IMR-90 (cell line): Measurements from ENCODE around the gene SNRNP70. TPM values are rescaled to one million over a fixed set of nuclear protein-coding genes. Genes with fewer than 3 reads are reported as not detected.

Experiments
- ATAC-seq: fragments of 200-7000 bp; cut with Tn5 transposase; 2 replicates; pipeline ENCODE4 v1.9.1; 2020; ENCODE audit warnings: low read depth, mild to moderate bottlenecking, moderate library complexity
- BruUV-seq: library from RNA; stranded (reverse); fragments of 400-500 nt; replicated peaks from 2 replicates; lab custom pipeline; 2021; lab: Mats Ljungman, UMichigan
- CTCF ChIA-PET: fragments of 300-600 bp; formaldehyde crosslinking; extraction: SDS; loops from one replicate; lab custom pipeline; 2021; ENCODE audit warnings: antibody characterized with exemption; lab: Yijun Ruan, JAX
- POLR2A ChIA-PET: fragments of 300-600 bp; sonication (Branson Sonifier 250); formaldehyde crosslinking; loops from one replicate; lab custom pipeline; 2022; ENCODE audit warnings: antibody characterized with exemption; ENCODE audit not compliant: unreplicated experiment; lab: Charles Lee
- DNase-seq: peaks from one replicate; pipeline ENCODE4 v3.0.0; 2013
- H2AFZ ChIP-seq: replicated peaks from 2 replicates; pipeline ENCODE3; 2013; ENCODE audit warnings: low read length, mild to moderate bottlenecking; ENCODE audit not compliant: poor library complexity
- H2AK5ac ChIP-seq: 2 replicates; pipeline ENCODE4 v1.6.1; 2013; ENCODE audit warnings: low read depth, low read length, inconsistent platforms
- H2AK9ac ChIP-seq: replicated peaks from 2 replicates; pipeline ENCODE3; 2013; ENCODE audit warnings: mild to moderate bottlenecking, low read depth, low read length, moderate library complexity; ENCODE audit not compliant: poor library complexity
- H2BK120ac ChIP-seq: 2 replicates; pipeline ENCODE4 v1.6.1; 2013; ENCODE audit warnings: low read depth, low read length, inconsistent platforms
- H2BK15ac ChIP-seq: 3 replicates; pipeline ENCODE4 v1.6.1; 2013; ENCODE audit warnings: low read depth, low read length, inconsistent platforms
- H2BK20ac ChIP-seq: 2 replicates; pipeline ENCODE4 v1.6.1; 2013; ENCODE audit warnings: low read depth, mild to moderate bottlenecking, inconsistent platforms, low read length, moderate library complexity
- H2BK5ac ChIP-seq: 2 replicates; pipeline ENCODE4 v1.6.1; 2013; ENCODE audit warnings: mild to moderate bottlenecking, low read depth, low read length, inconsistent platforms; ENCODE audit not compliant: poor library complexity, severe bottlenecking
- H3K14ac ChIP-seq: replicated peaks from 2 replicates; pipeline ENCODE4 v1.6.1; 2013; ENCODE audit warnings: low read depth, low read length, inconsistent platforms
- H3K18ac ChIP-seq: 2 replicates; pipeline ENCODE4 v1.6.1; 2013; ENCODE audit warnings: low read depth, low read length, control low read depth
- H3K23ac ChIP-seq: 2 replicates; pipeline ENCODE4 v1.6.1; 2013; ENCODE audit warnings: low read depth, low read length, inconsistent platforms
- H3K27ac ChIP-seq: 2 replicates; pipeline ENCODE4 v1.5.1; 2013; ENCODE audit warnings: mild to moderate bottlenecking, control low read depth, low read length; ENCODE audit not compliant: insufficient read depth
- H3K27me3 ChIP-seq: 2 replicates; pipeline ENCODE4 v1.6.1; 2013; ENCODE audit warnings: low read length; ENCODE audit not compliant: control insufficient read depth, insufficient read depth
- H3K36me3 ChIP-seq: 2 replicates; pipeline ENCODE4 v1.6.1; 2013; ENCODE audit warnings: low read length, mixed read lengths; ENCODE audit not compliant: control insufficient read depth, insufficient read depth
- H3K4ac ChIP-seq: 2 replicates; pipeline ENCODE4 v1.6.1; 2013; ENCODE audit warnings: low read depth, low read length, inconsistent platforms
- H3K4me1 ChIP-seq: 2 replicates; pipeline ENCODE4 v1.6.1; 2013; ENCODE audit warnings: low read length, mixed read lengths; ENCODE audit not compliant: control insufficient read depth, insufficient read depth
- H3K4me2 ChIP-seq: 2 replicates; pipeline ENCODE4 v1.6.1; 2013; ENCODE audit warnings: low read depth, mild to moderate bottlenecking, control low read depth, low read length, moderate library complexity
- H3K4me3 ChIP-seq: 2 replicates; pipeline ENCODE4 v1.5.1; 2013; ENCODE audit warnings: low read depth, mild to moderate bottlenecking, control low read depth, low read length, moderate library complexity; ENCODE audit not compliant: insufficient read depth
- H3K56ac ChIP-seq: 2 replicates; pipeline ENCODE4 v1.6.1; 2013; ENCODE audit warnings: low read length, inconsistent platforms; ENCODE audit not compliant: insufficient read depth; ENCODE audit errors: extremely low read depth
- H3K79me1 ChIP-seq, 2 experiments: 2 replicates each; pipeline ENCODE4 v1.6.1; 2013; ENCODE audit warnings: low read length in 2 of 2, inconsistent platforms in 1 of 2, low read depth in 1 of 2
- H3K9ac ChIP-seq: 2 replicates; pipeline ENCODE4 v1.6.1; 2013; ENCODE audit warnings: low read depth, low read length, control low read depth
- H3K9me1 ChIP-seq: 2 replicates; pipeline ENCODE4 v1.6.1; 2013; ENCODE audit warnings: low read length, inconsistent platforms; ENCODE audit not compliant: insufficient read depth
- H3K9me3 ChIP-seq: 2 replicates; pipeline ENCODE4 v1.6.1; 2013; ENCODE audit warnings: low read length; ENCODE audit not compliant: control insufficient read depth, insufficient read depth
- H4K20me1 ChIP-seq: 2 replicates; pipeline ENCODE4 v1.6.1; 2013; ENCODE audit warnings: low read length, inconsistent platforms; ENCODE audit not compliant: insufficient read depth
- H4K5ac ChIP-seq: 2 replicates; pipeline ENCODE4 v1.6.1; 2013; ENCODE audit warnings: mild to moderate bottlenecking, low read depth, low read length, control low read depth
- H4K8ac ChIP-seq, 2 experiments: 2 replicates each; pipeline ENCODE4 v1.6.1; 2013; ENCODE audit warnings: low read depth in 2 of 2, low read length in 2 of 2, control low read depth in 1 of 2, inconsistent platforms in 1 of 2
- H4K91ac ChIP-seq: 2 replicates; pipeline ENCODE4 v1.6.1; 2013; ENCODE audit warnings: low read depth, low read length, inconsistent platforms; ENCODE audit not compliant: insufficient read depth
- BHLHE40 ChIP-seq: fragments of 150-350 bp; IDR thresholded peaks from 2 replicates; pipeline ENCODE4 v1.6.1; 2016; ENCODE audit warnings: mild to moderate bottlenecking, low read depth, low read length
- ELK1 ChIP-seq: fragments of 150-350 bp; IDR thresholded peaks from 2 replicates; pipeline ENCODE4 v1.6.1; 2016; ENCODE audit warnings: low read depth, mild to moderate bottlenecking, low read length, moderate library complexity, borderline replicate concordance
- FOS ChIP-seq: fragments of 150-350 bp; IDR thresholded peaks from 2 replicates; pipeline ENCODE4 v1.6.1; 2016; ENCODE audit warnings: low read depth, low read length
- MXI1 ChIP-seq: IDR thresholded peaks from 2 replicates; pipeline ENCODE4 v1.6.1; 2012; ENCODE audit warnings: low read depth, mild to moderate bottlenecking, low read length, moderate library complexity, borderline replicate concordance
- NFE2L2 ChIP-seq: fragments of 150-350 bp; IDR thresholded peaks from 2 replicates; pipeline ENCODE4 v1.6.1; 2016; ENCODE audit warnings: low read depth, mild to moderate bottlenecking, low read length
- RCOR1 ChIP-seq: IDR thresholded peaks from 2 replicates; pipeline ENCODE4 v1.6.1; 2012; ENCODE audit warnings: mild to moderate bottlenecking, low read length, improper control_type of control experiment; ENCODE audit not compliant: insufficient replicate concordance
- RFX5 ChIP-seq: IDR thresholded peaks from 2 replicates; pipeline ENCODE4 v1.8.0; 2012; ENCODE audit warnings: low read depth, mild to moderate bottlenecking, low read length, moderate library complexity
- SMC3 ChIP-seq: fragments of 150-350 bp; IDR thresholded peaks from 2 replicates; pipeline ENCODE4 v1.6.1; 2016; ENCODE audit warnings: low read depth, mild to moderate bottlenecking, antibody characterized with exemption, low read length, moderate library complexity
- WGBS, 2 experiments: methylation state at CpG; one replicate each; pipeline versions ENCODE4 v1.1.5 to v1.1.7; 2013; ENCODE audit warnings: missing lambda C conversion rate in 2 of 2; ENCODE audit not compliant: insufficient read length in 1 of 2; ENCODE audit errors: extremely low coverage in 2 of 2; 5-methylcytosine and 5-hydroxymethylcytosine counted together
- dilution Hi-C: fragments of 300-500 bp; cut with HindIII; formaldehyde crosslinking; loops from one replicate; pipeline ENCODE4 v1.14.3; 2018; ENCODE audit warnings: low sequenced_read_pairs; ENCODE audit not compliant: unreplicated experiment
- in situ Hi-C: fragments of 300-500 bp; cut with MboI; formaldehyde crosslinking; loops from 3 replicates; pipeline ENCODE4 v1.14.3; 2019; ENCODE audit warnings: low sequenced_read_pairs, inconsistent platforms, mixed read lengths
- intact Hi-C: fragments of 100-400 bp; cut with micrococcal nuclease; formaldehyde crosslinking; loops from 2 replicates; pipeline ENCODE4 v1.10.0; 2022
- polyA plus RNA-seq, 3 experiments: library from polyadenylated mRNA; depleted of rRNA; stranded (reverse); fragments of >200 nt; gene quantifications; 2 replicates each; pipeline ENCODE4 v1.2.3, GENCODE V29; 2012; ENCODE audit warnings: low replicate concordance in 1 of 3
- total RNA-seq: library from RNA; depleted of rRNA; stranded (reverse); fragments of >200 nt; gene quantifications from 2 replicates; pipeline ENCODE4 v1.2.3, GENCODE V29; 2012
- TF ChIP-seq, protein P1 (sequence below): conservative IDR thresholded peaks from 2 replicates; pipeline ENCODE4 v1.5.1; 2012; ENCODE audit warnings: mild to moderate bottlenecking, low read depth, low read length, improper control_type of control experiment

SNRNP70 gene
- total and polyA plus RNA-seq, 2 of the 4 experiments (the other 2 are of a cell fraction): 72.8 to 200 TPM

- TF ChIP-seq, protein P1, sequence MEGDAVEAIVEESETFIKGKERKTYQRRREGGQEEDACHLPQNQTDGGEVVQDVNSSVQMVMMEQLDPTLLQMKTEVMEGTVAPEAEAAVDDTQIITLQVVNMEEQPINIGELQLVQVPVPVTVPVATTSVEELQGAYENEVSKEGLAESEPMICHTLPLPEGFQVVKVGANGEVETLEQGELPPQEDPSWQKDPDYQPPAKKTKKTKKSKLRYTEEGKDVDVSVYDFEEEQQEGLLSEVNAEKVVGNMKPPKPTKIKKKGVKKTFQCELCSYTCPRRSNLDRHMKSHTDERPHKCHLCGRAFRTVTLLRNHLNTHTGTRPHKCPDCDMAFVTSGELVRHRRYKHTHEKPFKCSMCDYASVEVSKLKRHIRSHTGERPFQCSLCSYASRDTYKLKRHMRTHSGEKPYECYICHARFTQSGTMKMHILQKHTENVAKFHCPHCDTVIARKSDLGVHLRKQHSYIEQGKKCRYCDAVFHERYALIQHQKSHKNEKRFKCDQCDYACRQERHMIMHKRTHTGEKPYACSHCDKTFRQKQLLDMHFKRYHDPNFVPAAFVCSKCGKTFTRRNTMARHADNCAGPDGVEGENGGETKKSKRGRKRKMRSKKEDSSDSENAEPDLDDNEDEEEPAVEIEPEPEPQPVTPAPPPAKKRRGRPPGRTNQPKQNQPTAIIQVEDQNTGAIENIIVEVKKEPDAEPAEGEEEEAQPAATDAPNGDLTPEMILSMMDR: no peak
These were observed 70.0 kb downstream of the SNRNP70 start, which contains the start of gene HRC (continued) for GRCh38 chr19:49155005-49155819.

DNA sequence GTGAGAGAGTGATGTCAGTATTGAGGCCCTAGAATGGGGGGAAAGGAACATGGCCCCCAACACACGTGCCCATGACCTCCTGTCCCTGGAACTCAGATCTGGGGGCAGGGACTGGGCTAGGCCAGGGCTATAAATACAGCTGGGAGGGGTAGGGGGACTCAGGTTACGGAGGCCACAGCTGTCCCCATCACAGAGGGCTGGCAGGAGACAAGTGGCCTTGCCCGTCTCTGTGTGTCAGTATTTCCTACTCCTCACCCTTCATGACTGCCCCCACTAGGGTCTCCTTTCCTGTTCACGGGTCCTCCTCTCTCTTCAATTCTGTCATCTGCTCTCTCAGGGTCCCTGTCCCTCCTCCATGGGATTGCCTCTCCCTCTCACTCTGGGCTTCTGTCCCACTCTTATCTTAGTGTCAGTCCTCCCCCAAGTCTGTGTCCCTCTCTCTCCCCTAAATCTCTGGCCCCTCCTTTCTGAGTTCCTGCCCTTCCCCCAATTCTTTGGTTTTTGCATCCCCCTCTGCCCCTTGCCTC lies 70.6 kb downstream of the SNRNP70 start:
- Histone ChIP-seq H3K18ac (no peak overlapping the region), H3K27me3 (peaks cover 8% of the 10 kb centered on the region; the same call in 1 of the 2 replicates), H3K9ac (no peak overlapping the region), H3K14ac (no peak overlapping the region), H2AFZ (no peak overlapping the region), H3K4me3 (no peak overlapping the region), H3K23ac (no peak overlapping the region), H3K4ac (no peak overlapping the region), H2BK5ac (no peak overlapping the region), H3K4me2 (no peak overlapping the region), H3K56ac (no peak overlapping the region), H2AK9ac (no peak overlapping the region), H4K8ac (no peak overlapping the region), H2BK15ac (no peak overlapping the region), H4K20me1 (no peaks in the 10 kb centered on the region), H4K5ac (no peak overlapping the region), H3K27ac (no peak overlapping the region), H3K36me3 (no peaks in the 10 kb centered on the region), H2BK120ac (no peak overlapping the region), H4K91ac (no peak overlapping the region), H3K79me1 (peaks cover 8 to 27% of the 10 kb centered on the region in 2 experiments; a peak in 3 of 4 replicates), H2BK20ac (no peak overlapping the region), H3K4me1 (peaks cover 2% of the 10 kb centered on the region; the same call in 1 of the 2 replicates), H3K9me1 (peaks cover 5% of the 10 kb centered on the region; the same call in 1 of the 2 replicates), H3K9me3 (no peaks in the 10 kb centered on the region), H2AK5ac (no peak overlapping the region)
- ChIA-PET CTCF (no interaction called here), POLR2A (no interaction called here)
- intact Hi-C loops: no loop called here
- 22% methylated on average over 1 of the region's 4 CpGs; no CpG with 5 or more reads in 1 of the 2 experiments for WGBS, 2 experiments
- DNase-seq (no peak), ATAC-seq (no peak)
- in situ Hi-C loops: no loop called here
- BruUV-seq: no TSS peak
- dilution Hi-C loops: no loop called here
- TF ChIP-seq RCOR1 (no peak), FOS (no peak), SMC3 (no peak), BHLHE40 (no peak), RFX5 (no peak), MXI1 (no peak), NFE2L2 (no peak), ELK1 (no peak)
- TF ChIP-seq, protein P1: no peak
